Sigmoid colon (tissue), 3 donors: ENCODE data around the gene MOXD1.

Experiments used
- POLR2A ChIP-seq, 2 donors: fragments of 450-650 bp; IDR thresholded peaks; one replicate each; pipeline ENCODE4 v1.6.1; 2016; ENCODE audit warnings: antibody characterized with exemption in 2 of 2, mild to moderate bottlenecking in 2 of 2, moderate library complexity in 2 of 2
- TF ChIP-seq, protein P1 (sequence below), 4 experiments: fragments of 450-650 bp in 3 of 4; fragments of 200-600 bp in 1 of 4; IDR thresholded peaks; one replicate each; pipeline ENCODE4 v1.5.1; 2016 to 2019; ENCODE audit warnings: antibody characterized with exemption in 4 of 4, mild to moderate bottlenecking in 3 of 4, moderate library complexity in 2 of 4

DNA sequence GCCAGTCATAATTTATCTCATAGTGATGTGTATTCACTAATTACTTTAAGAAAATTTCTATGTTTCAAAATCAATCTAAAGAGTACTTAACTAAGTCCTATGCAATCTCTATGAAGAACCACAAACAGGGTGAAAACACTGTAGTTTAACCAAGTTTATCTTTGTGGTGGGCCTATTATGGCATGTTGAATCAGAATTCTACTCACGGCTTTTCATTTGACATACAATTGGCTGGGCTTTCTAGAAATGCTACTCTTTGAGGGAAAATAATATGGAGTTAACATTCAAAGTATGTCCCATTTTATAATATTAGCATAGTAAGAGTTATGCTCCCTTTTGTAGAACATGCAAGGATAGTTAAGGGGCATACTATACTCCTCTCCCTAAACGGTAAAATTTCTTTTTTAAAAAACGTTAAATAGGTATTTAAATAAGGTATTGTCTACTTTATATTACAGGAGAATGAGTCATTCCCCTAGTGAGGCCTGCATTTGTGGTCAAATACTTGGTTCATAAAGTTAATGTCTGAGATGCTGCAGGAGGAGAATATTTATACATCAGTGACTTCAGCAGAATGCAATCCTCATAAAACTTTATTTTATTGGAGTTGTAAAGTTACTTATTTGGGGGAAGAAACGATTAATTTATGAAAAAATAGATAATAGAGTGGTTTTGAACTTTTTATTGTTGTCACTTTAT is 1.8 kb downstream of the MOXD1 start:
- TF ChIP-seq POLR2A (IDR thresholded peaks at IDR 0.05): no peak
- TF ChIP-seq, protein P1, sequence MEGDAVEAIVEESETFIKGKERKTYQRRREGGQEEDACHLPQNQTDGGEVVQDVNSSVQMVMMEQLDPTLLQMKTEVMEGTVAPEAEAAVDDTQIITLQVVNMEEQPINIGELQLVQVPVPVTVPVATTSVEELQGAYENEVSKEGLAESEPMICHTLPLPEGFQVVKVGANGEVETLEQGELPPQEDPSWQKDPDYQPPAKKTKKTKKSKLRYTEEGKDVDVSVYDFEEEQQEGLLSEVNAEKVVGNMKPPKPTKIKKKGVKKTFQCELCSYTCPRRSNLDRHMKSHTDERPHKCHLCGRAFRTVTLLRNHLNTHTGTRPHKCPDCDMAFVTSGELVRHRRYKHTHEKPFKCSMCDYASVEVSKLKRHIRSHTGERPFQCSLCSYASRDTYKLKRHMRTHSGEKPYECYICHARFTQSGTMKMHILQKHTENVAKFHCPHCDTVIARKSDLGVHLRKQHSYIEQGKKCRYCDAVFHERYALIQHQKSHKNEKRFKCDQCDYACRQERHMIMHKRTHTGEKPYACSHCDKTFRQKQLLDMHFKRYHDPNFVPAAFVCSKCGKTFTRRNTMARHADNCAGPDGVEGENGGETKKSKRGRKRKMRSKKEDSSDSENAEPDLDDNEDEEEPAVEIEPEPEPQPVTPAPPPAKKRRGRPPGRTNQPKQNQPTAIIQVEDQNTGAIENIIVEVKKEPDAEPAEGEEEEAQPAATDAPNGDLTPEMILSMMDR (IDR thresholded peaks at IDR 0.05): no peak
